H1 (cell line): ENCODE results near the gene KPNA1. TPM values are rescaled to one million over a fixed set of nuclear protein-coding genes. Genes with fewer than 3 reads are reported as not detected.

Experiments
- CTCF ChIA-PET: fragments of 300-600 bp; sonication (Branson Sonifier 250); formaldehyde crosslinking; loops from one replicate; lab custom pipeline; 2021; ENCODE audit not compliant: partially characterized antibody; lab: Charles Lee
- POLR2A ChIA-PET: fragments of 300-600 bp; sonication (Branson Sonifier 250); formaldehyde crosslinking; loops from one replicate; lab custom pipeline; 2021; ENCODE audit warnings: inconsistent platforms; ENCODE audit not compliant: partially characterized antibody; lab: Charles Lee
- DNase-seq, 2 experiments: peaks; one replicate each; pipeline versions ENCODE4 v3.0.0 to v3.0.0-alpha.2; 2010 to 2022; ENCODE audit warnings: low spot score in 2 of 2, low read depth in 1 of 2, mixed read lengths in 1 of 2
- FAIRE-seq: peaks from 2 replicates; lab custom pipeline; 2011; peaks lifted over from hg19 to GRCh38; lab: Jason Lieb, UNC
- H2AFZ ChIP-seq: 2 replicates; pipeline ENCODE4 v1.8.1; 2012; ENCODE audit warnings: low read length, inconsistent platforms
- H2AK5ac ChIP-seq: 2 replicates; pipeline ENCODE4 v1.6.1; 2013; ENCODE audit warnings: low read depth, low read length
- H2BK120ac ChIP-seq: replicated peaks from 2 replicates; pipeline ENCODE3; 2013; ENCODE audit warnings: low read depth, low read length, inconsistent platforms
- H2BK12ac ChIP-seq: 2 replicates; pipeline ENCODE4 v1.6.1; 2013; ENCODE audit warnings: low read depth, low read length
- H2BK15ac ChIP-seq: 2 replicates; pipeline ENCODE4 v1.6.1; 2013; ENCODE audit warnings: low read length
- H2BK20ac ChIP-seq: 2 replicates; pipeline ENCODE4 v1.6.1; 2013; ENCODE audit warnings: low read length
- H2BK5ac ChIP-seq: 2 replicates; pipeline ENCODE4 v1.6.1; 2013; ENCODE audit warnings: low read depth, low read length
- H3K14ac ChIP-seq: 2 replicates; pipeline ENCODE4 v1.6.1; 2013; ENCODE audit warnings: inconsistent platforms; ENCODE audit not compliant: insufficient read length
- H3K18ac ChIP-seq: 2 replicates; pipeline ENCODE4 v1.6.1; 2013; ENCODE audit warnings: low read length; ENCODE audit errors: extremely low read depth
- H3K23ac ChIP-seq: 2 replicates; pipeline ENCODE4 v1.6.1; 2013; ENCODE audit warnings: inconsistent platforms; ENCODE audit not compliant: insufficient read length
- H3K23me2 ChIP-seq: 2 replicates; pipeline ENCODE4 v1.6.1; 2013; ENCODE audit warnings: low read depth, low read length
- H3K27ac ChIP-seq: 2 replicates; pipeline ENCODE4 v1.6.1; 2011; ENCODE audit warnings: low read depth, low read length, inconsistent platforms
- H3K27me3 ChIP-seq, 4 experiments: replicated peaks in 1 of 4; 1 replicate in 1 of 4; 2 replicates in 3 of 4; pipeline versions ENCODE4 v1.6.1 to v1.8.1; 2011 to 2013; ENCODE audit warnings: low read length in 3 of 4, mild to moderate bottlenecking in 3 of 4, inconsistent platforms in 2 of 4, mixed read lengths in 2 of 4, moderate library complexity in 1 of 4; ENCODE audit not compliant: control insufficient read depth in 3 of 4, insufficient read depth in 3 of 4; ENCODE audit errors: extremely low read depth in 1 of 4
- H3K36me3 ChIP-seq, 4 experiments: 2 replicates each; pipeline versions ENCODE4 v1.6.1 to v1.8.1; 2011 to 2013; ENCODE audit warnings: mild to moderate bottlenecking in 4 of 4, low read length in 3 of 4, moderate library complexity in 2 of 4, control low read depth in 1 of 4, inconsistent platforms in 1 of 4; ENCODE audit not compliant: insufficient read depth in 4 of 4, control insufficient read depth in 2 of 4
- H3K4ac ChIP-seq: replicated peaks from 2 replicates; pipeline ENCODE3; 2013; ENCODE audit warnings: low read length, low read depth, mixed read lengths, inconsistent platforms; ENCODE audit not compliant: insufficient read length
- H3K4me1 ChIP-seq, 4 experiments: replicated peaks in 1 of 4; 1 replicate in 1 of 4; 2 replicates in 3 of 4; pipeline versions ENCODE4 v1.6.1 to v1.8.1; 2011 to 2013; ENCODE audit warnings: low read length in 3 of 4, inconsistent platforms in 2 of 4, mixed read lengths in 1 of 4; ENCODE audit not compliant: insufficient read depth in 4 of 4, control insufficient read depth in 3 of 4
- H3K4me2 ChIP-seq, 2 experiments: 2 replicates each; pipeline versions ENCODE4 v1.6.1 to v1.8.1; 2011 to 2013; ENCODE audit warnings: low read depth in 2 of 2, low read length in 2 of 2, control low read depth in 1 of 2, inconsistent platforms in 1 of 2, mild to moderate bottlenecking in 1 of 2; ENCODE audit not compliant: insufficient read depth in 1 of 2
- H3K4me3 ChIP-seq, 4 experiments: fragments of 200-600, 300-600 bp in 1 of 4; sonication (generic), shearing (Covaris generic), sonication (Bioruptor Twin) in 1 of 4; 2 replicates each; pipeline versions ENCODE4 v1.5.1 to v1.8.1; 2011 to 2016; ENCODE audit warnings: low read length in 4 of 4, low read depth in 3 of 4, control low read depth in 2 of 4, inconsistent platforms in 2 of 4, mild to moderate bottlenecking in 2 of 4, mixed read lengths in 1 of 4, moderate library complexity in 1 of 4; ENCODE audit not compliant: insufficient read depth in 2 of 4; ENCODE audit errors: extremely low read depth in 1 of 4
- H3K56ac ChIP-seq: replicated peaks from 2 replicates; pipeline ENCODE3; 2013; ENCODE audit warnings: low read depth, mild to moderate bottlenecking, mixed read lengths, low read length, inconsistent platforms; ENCODE audit not compliant: insufficient read length
- H3K79me1 ChIP-seq: 2 replicates; pipeline ENCODE4 v1.6.1; 2013; ENCODE audit warnings: low read depth, low read length, control low read depth
- H3K79me2 ChIP-seq, 2 experiments: 2 replicates each; pipeline versions ENCODE4 v1.6.1 to v1.8.1; 2012 to 2013; ENCODE audit warnings: low read length in 2 of 2, mild to moderate bottlenecking in 2 of 2, inconsistent platforms in 1 of 2; ENCODE audit not compliant: insufficient read depth in 2 of 2, control insufficient read depth in 1 of 2
- H3K9ac ChIP-seq, 4 experiments: replicated peaks in 1 of 4; 1 replicate in 1 of 4; 2 replicates in 3 of 4; pipeline versions ENCODE4 v1.6.1 to v1.8.1; 2011 to 2013; ENCODE audit warnings: low read depth in 3 of 4, low read length in 3 of 4, control low read depth in 2 of 4, mild to moderate bottlenecking in 2 of 4, moderate library complexity in 2 of 4, inconsistent platforms in 1 of 4; ENCODE audit errors: extremely low read depth in 1 of 4
- H3K9me3 ChIP-seq, 2 experiments: 2 replicates each; pipeline versions ENCODE4 v1.6.1 to v1.8.1; 2012 to 2013; ENCODE audit warnings: mild to moderate bottlenecking in 2 of 2, moderate library complexity in 2 of 2, control low read depth in 1 of 2, inconsistent platforms in 1 of 2, low read depth in 1 of 2, low read length in 1 of 2, mixed read lengths in 1 of 2; ENCODE audit not compliant: insufficient read depth in 2 of 2
- H4K20me1 ChIP-seq, 2 experiments: replicated peaks in 1 of 2; 2 replicates each; pipeline versions ENCODE3 to v1.8.1; 2011 to 2013; ENCODE audit warnings: inconsistent platforms in 2 of 2, low read length in 2 of 2, mild to moderate bottlenecking in 1 of 2; ENCODE audit not compliant: insufficient read depth in 2 of 2, control insufficient read depth in 1 of 2
- H4K5ac ChIP-seq: 2 replicates; pipeline ENCODE4 v1.6.1; 2013; ENCODE audit warnings: low read length, low read depth, mixed read lengths, inconsistent platforms; ENCODE audit not compliant: insufficient read length
- H4K8ac ChIP-seq: 2 replicates; pipeline ENCODE4 v1.8.0; 2013; ENCODE audit warnings: mild to moderate bottlenecking, moderate library complexity, low read length, inconsistent platforms; ENCODE audit not compliant: insufficient read depth; ENCODE audit errors: extremely low read depth
- H4K91ac ChIP-seq: replicated peaks from 2 replicates; pipeline ENCODE3; 2013; ENCODE audit warnings: low read length, mixed read lengths, inconsistent platforms; ENCODE audit not compliant: insufficient read length
- CREB1 ChIP-seq: IDR thresholded peaks from 2 replicates; pipeline ENCODE4 v1.6.1; 2012; ENCODE audit warnings: inconsistent platforms
- CTBP2 ChIP-seq: IDR thresholded peaks from 2 replicates; pipeline ENCODE4 v1.7.0; 2011; ENCODE audit warnings: borderline replicate concordance, mild to moderate bottlenecking, moderate library complexity, mixed read lengths, low read length; ENCODE audit not compliant: insufficient read depth, insufficient read length
- GTF2F1 ChIP-seq: IDR thresholded peaks from 2 replicates; pipeline ENCODE4 v1.6.1; 2012; ENCODE audit warnings: low read depth, low read length, improper control_type of control experiment, borderline replicate concordance
- RBBP5 ChIP-seq: IDR thresholded peaks from 2 replicates; pipeline ENCODE4 v1.7.1; 2012; ENCODE audit warnings: low read depth, mild to moderate bottlenecking, inconsistent platforms, low read length, moderate library complexity, borderline replicate concordance
- SP4 ChIP-seq: IDR thresholded peaks from 2 replicates; pipeline ENCODE4 v1.6.1; 2012; ENCODE audit warnings: low read length, inconsistent platforms
- TAF1 ChIP-seq: IDR thresholded peaks from 2 replicates; pipeline ENCODE4 v1.6.1; 2011; ENCODE audit warnings: mild to moderate bottlenecking, low read depth, low read length
- TBP ChIP-seq: IDR thresholded peaks from 2 replicates; pipeline ENCODE4 v1.6.1; 2011; ENCODE audit warnings: low read depth, low read length, improper control_type of control experiment
- USF2 ChIP-seq: IDR thresholded peaks from 2 replicates; pipeline ENCODE4 v1.6.1; 2011; ENCODE audit warnings: low read length, improper control_type of control experiment
- WGBS, 2 experiments: shearing (Covaris generic) in 1 of 2; methylation state at CpG; one replicate each; pipeline versions ENCODE4 v1.1.6 to v1.1.7; 2013 to 2015; ENCODE audit warnings: low lambda C conversion rate in 2 of 2, mixed read lengths in 2 of 2, inconsistent platforms in 1 of 2, low coverage in 1 of 2, missing lambda C conversion rate in 1 of 2; ENCODE audit not compliant: insufficient replicate concordance in 2 of 2, insufficient coverage in 1 of 2, insufficient read length in 1 of 2; ENCODE audit errors: extremely low coverage in 1 of 2, missing lambda C conversion rate in 1 of 2; 5-methylcytosine and 5-hydroxymethylcytosine counted together
- polyA plus RNA-seq, 7 experiments: library from polyadenylated mRNA; depleted of rRNA in 3 of 7; stranded (reverse) in 5 of 7; unstranded in 2 of 7; fragments of >200 nt in 5 of 7; fragments of 200-250 nt in 2 of 7; gene quantifications; 1 replicate in 5 of 7; 2 replicates in 1 of 7; 4 replicates in 1 of 7; pipeline versions ENCODE4 v1.2.1 to v1.2.3, GENCODE V29; 2011 to 2013; ENCODE audit warnings: missing spikeins in 2 of 7, mixed read lengths in 2 of 7
- total RNA-seq: library from RNA; stranded (reverse); fragmentation: NEBNext Ultra II Directional; extraction: Animal tissue kit (Norgen Biotek cat#: 25700); gene quantifications from 2 replicates; pipeline ENCODE4 v1.2.1, GENCODE V29; 2021

KPNA1 gene
- total and polyA plus RNA-seq, 2 of the 8 experiments (the other 6 are each of a cell fraction or from before 2014, with no cell fraction given) = 14.8 to 63.0 TPM

- TF ChIP-seq RBBP5 (no peak), TAF1 (no peak), GTF2F1 (no peak), CTBP2 (no peak), CREB1 (no peak), SP4 (no peak), USF2 (no peak), TBP (no peak)
- Histone ChIP-seq H3K23ac (no peak overlapping the region), H3K23me2 (no peaks in the 10 kb centered on the region), H3K79me2 (no peaks in the 10 kb centered on the region), H3K18ac (no peak overlapping the region), H2AFZ (no peak overlapping the region), H2BK120ac (no peak overlapping the region), H3K4me1 (no peaks in the 10 kb centered on the region), H4K5ac (no peak overlapping the region), H4K8ac (no peak overlapping the region), H2AK5ac (no peak overlapping the region), H2BK15ac (no peak overlapping the region), H3K36me3 (peaks cover 2 to 34% (median 24%) of the 10 kb centered on the region in 4 experiments), H3K4me2 (no peak overlapping the region), H3K79me1 (no peaks in the 10 kb centered on the region), H3K27me3 (no peaks in the 10 kb centered on the region), H3K9ac (no peak overlapping the region), H2BK5ac (no peak overlapping the region), H3K27ac (no peak overlapping the region), H4K91ac (no peak overlapping the region), H3K56ac (no peak overlapping the region), H3K4ac (no peak overlapping the region), H2BK12ac (no peak overlapping the region), H4K20me1 (no peaks in the 10 kb centered on the region), H3K14ac (no peak overlapping the region), H2BK20ac (no peak overlapping the region), H3K9me3 (no peaks in the 10 kb centered on the region), H3K4me3 (no peak overlapping the region)
- ChIA-PET CTCF (interaction anchor here (0.6 to 1.6 kb wide), 2 partner anchors 11 to 29 kb away, joined by 3 to 9 read pairs; partner anchors contain the start of gene WDR5B), POLR2A (no interaction called here)
- FAIRE-seq = no peak
- DNase-seq = no peak
- 98% methylated on average over 3 of the region's 3 CpGs; no CpG with 5 or more reads in 1 of the 2 experiments for WGBS, 2 experiments
Measured at GRCh38 chr3:122405015-122405414, 109.7 kb downstream of the KPNA1 start.
